Neural cell (in vitro differentiated cells): ENCODE results near the gene BNIP2. TPM values are rescaled to one million over a fixed set of nuclear protein-coding genes. Genes with fewer than 3 reads are reported as not detected.

Source experiments
- H2AFZ ChIP-seq: fragments of 200-600, 300-800 bp; sonication (generic), shearing (Covaris generic); 2 replicates; pipeline ENCODE4 v1.6.0; 2014; ENCODE audit warnings: low read depth, mild to moderate bottlenecking, antibody characterized with exemption, low read length, moderate library complexity
- H3F3A ChIP-seq: fragments of 200-600 bp; shearing (Covaris generic); 2 replicates; pipeline ENCODE4 v1.6.1; 2016; ENCODE audit warnings: mild to moderate bottlenecking, moderate library complexity, mixed read lengths, antibody characterized with exemption, low read length; ENCODE audit not compliant: insufficient read depth, poor library complexity, severe bottlenecking
- H3K27ac ChIP-seq: fragments of 200-600, 300-800 bp; sonication (generic), shearing (Covaris generic); 2 replicates; pipeline ENCODE4 v1.5.1; 2014; ENCODE audit warnings: mild to moderate bottlenecking, low read length, moderate library complexity
- H3K27me3 ChIP-seq: fragments of 300-800, 200-600 bp; sonication (generic), shearing (Covaris generic); 2 replicates; pipeline ENCODE4 v1.6.0; 2014; ENCODE audit warnings: mild to moderate bottlenecking, low read depth, low read length, moderate library complexity; ENCODE audit not compliant: insufficient read depth
- H3K36me3 ChIP-seq: fragments of 300-800, 200-600 bp; sonication (generic), shearing (Covaris generic); 2 replicates; pipeline ENCODE4 v1.5.1; 2014; ENCODE audit warnings: mild to moderate bottlenecking, antibody characterized with exemption, low read length, moderate library complexity; ENCODE audit not compliant: insufficient read depth
- H3K4me2 ChIP-seq: fragments of 300-800, 200-600 bp; sonication (generic), shearing (Covaris generic); 2 replicates; pipeline ENCODE4 v1.6.0; 2014; ENCODE audit warnings: mild to moderate bottlenecking, low read length
- H3K4me3 ChIP-seq: fragments of 300-800, 200-600 bp; sonication (generic), shearing (Covaris generic); 2 replicates; pipeline ENCODE4 v1.5.1; 2014; ENCODE audit warnings: mild to moderate bottlenecking, low read length, moderate library complexity
- H3K79me2 ChIP-seq: fragments of 200-600 bp; shearing (Covaris generic); replicated peaks from 2 replicates; pipeline ENCODE4 v1.6.0; 2014; ENCODE audit warnings: mild to moderate bottlenecking, low read length, moderate library complexity; ENCODE audit not compliant: insufficient read depth
- H3K9ac ChIP-seq: fragments of 300-800, 200-600 bp; sonication (generic), shearing (Covaris generic); 2 replicates; pipeline ENCODE4 v1.6.1; 2016; ENCODE audit warnings: mild to moderate bottlenecking, low read length, mixed read lengths
- H3K9me2 ChIP-seq: fragments of 200-600 bp; shearing (Covaris generic); 2 replicates; pipeline ENCODE4 v1.6.1; 2016; ENCODE audit warnings: mild to moderate bottlenecking, low read length, mixed read lengths; ENCODE audit not compliant: insufficient read depth
- H3K9me3 ChIP-seq: fragments of 200-600, 300-800 bp; sonication (generic), shearing (Covaris generic); 2 replicates; pipeline ENCODE4 v1.6.1; 2016; ENCODE audit warnings: mild to moderate bottlenecking, mixed run types, low read length, moderate library complexity, mixed read lengths
- H4K20me1 ChIP-seq: fragments of 200-600 bp; shearing (Covaris generic); 2 replicates; pipeline ENCODE4 v1.6.1; 2016; ENCODE audit warnings: mild to moderate bottlenecking, mixed run types; ENCODE audit not compliant: insufficient read depth
- EP300 ChIP-seq: fragments of 450-650 bp; conservative IDR thresholded peaks from 2 replicates; pipeline ENCODE4 v1.6.1; 2014; ENCODE audit warnings: antibody characterized with exemption, mild to moderate bottlenecking, moderate library complexity; ENCODE audit not compliant: poor library complexity, severe bottlenecking
- EZH2 ChIP-seq: fragments of 200-600, 300-800 bp; shearing (Covaris generic), sonication (generic); IDR thresholded peaks from 2 replicates; pipeline ENCODE4 v1.6.1; 2014; ENCODE audit warnings: antibody characterized with exemption, low read length, borderline replicate concordance, mild to moderate bottlenecking; ENCODE audit not compliant: insufficient read depth, poor library complexity, severe bottlenecking
- MXI1 ChIP-seq: fragments of 450-650 bp; conservative IDR thresholded peaks from 2 replicates; pipeline ENCODE4 v1.6.1; 2014; ENCODE audit warnings: antibody characterized with exemption, mild to moderate bottlenecking; ENCODE audit not compliant: poor library complexity, severe bottlenecking
- POLR2AphosphoS5 ChIP-seq: IDR thresholded peaks from 2 replicates; pipeline ENCODE4 v1.6.1; 2012
- RAD21 ChIP-seq: fragments of 450-650 bp; conservative IDR thresholded peaks from 2 replicates; pipeline ENCODE4 v1.6.1; 2014; ENCODE audit warnings: antibody characterized with exemption, mild to moderate bottlenecking, moderate library complexity
- SMC3 ChIP-seq: fragments of 450-650 bp; conservative IDR thresholded peaks from 2 replicates; pipeline ENCODE4 v1.6.1; 2014; ENCODE audit warnings: antibody characterized with exemption, mild to moderate bottlenecking, moderate library complexity; ENCODE audit not compliant: poor library complexity
- TAF1 ChIP-seq: IDR thresholded peaks from 2 replicates; pipeline ENCODE4 v1.6.1; 2012; ENCODE audit warnings: low read depth
- polyA plus RNA-seq: library from polyadenylated mRNA; depleted of rRNA; stranded (reverse); fragments of >200 nt; gene quantifications from 2 replicates; pipeline ENCODE4 v1.2.3, GENCODE V29; 2014
- TF ChIP-seq, protein P1 (sequence below): fragments of 450-650 bp; IDR thresholded peaks from 2 replicates; pipeline ENCODE4 v1.5.1; 2014; ENCODE audit warnings: antibody characterized with exemption, mild to moderate bottlenecking, moderate library complexity; ENCODE audit not compliant: poor library complexity, severe bottlenecking
- TF ChIP-seq, protein P2 (sequence below): IDR thresholded peaks from 2 replicates; pipeline ENCODE4 v1.6.1; 2012; ENCODE audit warnings: borderline replicate concordance

BNIP2 gene
- polyA plus RNA-seq, 1 donor from 2014 or later: 142 TPM

DNA sequence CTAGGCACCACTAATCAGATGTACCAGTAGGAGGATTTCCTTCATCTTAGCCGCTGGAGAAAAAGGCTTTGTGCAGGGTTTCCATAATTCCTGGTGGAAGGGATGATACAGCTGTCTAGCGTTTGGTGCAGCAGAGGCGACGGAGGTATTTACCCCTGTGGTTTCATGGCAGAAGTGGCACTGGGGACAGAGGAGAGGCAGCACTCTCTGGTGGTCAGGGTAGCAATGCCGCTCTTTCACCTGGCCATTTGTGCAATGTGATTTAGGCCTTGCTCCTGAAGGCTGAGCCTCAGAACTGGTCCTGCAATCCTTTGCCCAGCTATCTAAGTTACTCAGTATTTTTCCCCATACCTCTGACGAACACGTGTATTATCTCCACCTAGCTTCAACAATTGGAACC is 47.1 kb upstream of the BNIP2 start:
- H3K79me2 ChIP-seq: no peaks in the 10 kb centered on the region
- H3K9me2 ChIP-seq: no peaks in the 10 kb centered on the region
- no peak overlapping the region for H3K4me3 ChIP-seq
- H3F3A ChIP-seq: no peaks in the 10 kb centered on the region
- no peaks in the 10 kb centered on the region for H3K36me3 ChIP-seq
- H3K9ac ChIP-seq: no peak overlapping the region
- no peak overlapping the region for H2AFZ ChIP-seq
- no peaks in the 10 kb centered on the region for H3K9me3 ChIP-seq
- H3K27me3 ChIP-seq: no peaks in the 10 kb centered on the region
- TF ChIP-seq RAD21 (no peak), TAF1 (no peak), POLR2AphosphoS5 (no peak), MXI1 (no peak), EP300 (no peak), SMC3 (no peak), EZH2 (no peak)
- TF ChIP-seq, protein P1, sequence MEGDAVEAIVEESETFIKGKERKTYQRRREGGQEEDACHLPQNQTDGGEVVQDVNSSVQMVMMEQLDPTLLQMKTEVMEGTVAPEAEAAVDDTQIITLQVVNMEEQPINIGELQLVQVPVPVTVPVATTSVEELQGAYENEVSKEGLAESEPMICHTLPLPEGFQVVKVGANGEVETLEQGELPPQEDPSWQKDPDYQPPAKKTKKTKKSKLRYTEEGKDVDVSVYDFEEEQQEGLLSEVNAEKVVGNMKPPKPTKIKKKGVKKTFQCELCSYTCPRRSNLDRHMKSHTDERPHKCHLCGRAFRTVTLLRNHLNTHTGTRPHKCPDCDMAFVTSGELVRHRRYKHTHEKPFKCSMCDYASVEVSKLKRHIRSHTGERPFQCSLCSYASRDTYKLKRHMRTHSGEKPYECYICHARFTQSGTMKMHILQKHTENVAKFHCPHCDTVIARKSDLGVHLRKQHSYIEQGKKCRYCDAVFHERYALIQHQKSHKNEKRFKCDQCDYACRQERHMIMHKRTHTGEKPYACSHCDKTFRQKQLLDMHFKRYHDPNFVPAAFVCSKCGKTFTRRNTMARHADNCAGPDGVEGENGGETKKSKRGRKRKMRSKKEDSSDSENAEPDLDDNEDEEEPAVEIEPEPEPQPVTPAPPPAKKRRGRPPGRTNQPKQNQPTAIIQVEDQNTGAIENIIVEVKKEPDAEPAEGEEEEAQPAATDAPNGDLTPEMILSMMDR: no peak
- TF ChIP-seq, protein P2, sequence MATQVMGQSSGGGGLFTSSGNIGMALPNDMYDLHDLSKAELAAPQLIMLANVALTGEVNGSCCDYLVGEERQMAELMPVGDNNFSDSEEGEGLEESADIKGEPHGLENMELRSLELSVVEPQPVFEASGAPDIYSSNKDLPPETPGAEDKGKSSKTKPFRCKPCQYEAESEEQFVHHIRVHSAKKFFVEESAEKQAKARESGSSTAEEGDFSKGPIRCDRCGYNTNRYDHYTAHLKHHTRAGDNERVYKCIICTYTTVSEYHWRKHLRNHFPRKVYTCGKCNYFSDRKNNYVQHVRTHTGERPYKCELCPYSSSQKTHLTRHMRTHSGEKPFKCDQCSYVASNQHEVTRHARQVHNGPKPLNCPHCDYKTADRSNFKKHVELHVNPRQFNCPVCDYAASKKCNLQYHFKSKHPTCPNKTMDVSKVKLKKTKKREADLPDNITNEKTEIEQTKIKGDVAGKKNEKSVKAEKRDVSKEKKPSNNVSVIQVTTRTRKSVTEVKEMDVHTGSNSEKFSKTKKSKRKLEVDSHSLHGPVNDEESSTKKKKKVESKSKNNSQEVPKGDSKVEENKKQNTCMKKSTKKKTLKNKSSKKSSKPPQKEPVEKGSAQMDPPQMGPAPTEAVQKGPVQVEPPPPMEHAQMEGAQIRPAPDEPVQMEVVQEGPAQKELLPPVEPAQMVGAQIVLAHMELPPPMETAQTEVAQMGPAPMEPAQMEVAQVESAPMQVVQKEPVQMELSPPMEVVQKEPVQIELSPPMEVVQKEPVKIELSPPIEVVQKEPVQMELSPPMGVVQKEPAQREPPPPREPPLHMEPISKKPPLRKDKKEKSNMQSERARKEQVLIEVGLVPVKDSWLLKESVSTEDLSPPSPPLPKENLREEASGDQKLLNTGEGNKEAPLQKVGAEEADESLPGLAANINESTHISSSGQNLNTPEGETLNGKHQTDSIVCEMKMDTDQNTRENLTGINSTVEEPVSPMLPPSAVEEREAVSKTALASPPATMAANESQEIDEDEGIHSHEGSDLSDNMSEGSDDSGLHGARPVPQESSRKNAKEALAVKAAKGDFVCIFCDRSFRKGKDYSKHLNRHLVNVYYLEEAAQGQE: no peak
- no peaks in the 10 kb centered on the region for H4K20me1 ChIP-seq
- H3K4me2 ChIP-seq: no peak overlapping the region
- no peak overlapping the region for H3K27ac ChIP-seq

DNA sequence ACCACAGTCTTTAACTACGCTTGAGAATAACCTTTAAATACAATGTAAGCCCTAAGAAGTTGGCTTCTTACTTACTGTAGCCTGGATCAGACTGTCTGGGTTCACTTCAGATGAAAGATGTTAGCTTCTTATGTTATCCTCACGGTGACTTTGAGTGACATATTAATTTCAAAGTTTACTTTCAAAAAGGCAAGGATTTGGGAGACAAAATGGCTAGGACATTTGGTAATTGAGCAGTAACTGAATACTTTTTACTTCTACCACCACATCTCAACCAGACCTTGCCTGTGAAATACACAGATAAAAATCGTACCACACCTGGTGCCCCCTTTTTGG is 36.0 kb upstream of the BNIP2 start:
- no peak overlapping the region for H2AFZ ChIP-seq
- H3K27me3 ChIP-seq: no peaks in the 10 kb centered on the region
- no peaks in the 10 kb centered on the region for H3F3A ChIP-seq
- no peaks in the 10 kb centered on the region for H3K9me3 ChIP-seq
- no peaks in the 10 kb centered on the region for H3K9me2 ChIP-seq
- TF ChIP-seq, protein P2: no peak
- H3K36me3 ChIP-seq: no peaks in the 10 kb centered on the region
- no peak overlapping the region for H3K9ac ChIP-seq
- no peaks in the 10 kb centered on the region for H3K79me2 ChIP-seq
- no peak overlapping the region for H3K4me3 ChIP-seq
- H3K27ac ChIP-seq: no peak overlapping the region
- no peak overlapping the region for H3K4me2 ChIP-seq
- H4K20me1 ChIP-seq: no peaks in the 10 kb centered on the region
